ENCODE results near the gene HDLBP.

GRCh38 chr2:241350878-241351639 lies 35.6 kb upstream of the HDLBP start:
- TF ChIP-seq CTCF (conservative IDR thresholded peaks at IDR 0.05) (no peak), EZH2 (IDR thresholded peaks at IDR 0.05; ENCODE audit: low read depth) (no peak)

Data from PC-9 (cell line).